MM.1S (cell line): ENCODE data around the gene ARPC2.

Source experiments
- DNase-seq: peaks from one replicate; pipeline ENCODE4 v3.0.0-alpha.2; 2015
- H2AFZ ChIP-seq: fragments of 300-600 bp; sonication (generic); 2 replicates; pipeline ENCODE4 v1.6.0; 2016; ENCODE audit warnings: antibody characterized with exemption, low read length
- H3F3A ChIP-seq: fragments of 300-600 bp; sonication (generic); 2 replicates; pipeline ENCODE4 v1.6.1; 2016; ENCODE audit warnings: mild to moderate bottlenecking, antibody characterized with exemption, low read length, moderate library complexity, mixed read lengths; ENCODE audit not compliant: insufficient read depth
- H3K27ac ChIP-seq: fragments of 300-600 bp; sonication (generic); 2 replicates; pipeline ENCODE4 v1.5.1; 2016; ENCODE audit warnings: mild to moderate bottlenecking, low read length
- H3K27me3 ChIP-seq: fragments of 300-600 bp; sonication (generic); replicated peaks from 2 replicates; pipeline ENCODE4 v1.6.0; 2016; ENCODE audit warnings: low read length; ENCODE audit not compliant: insufficient read depth
- H3K36me3 ChIP-seq: fragments of 300-600 bp; sonication (generic); replicated peaks from 2 replicates; pipeline ENCODE4 v1.6.1; 2016; ENCODE audit warnings: mild to moderate bottlenecking, low read length, mixed read lengths; ENCODE audit not compliant: insufficient read depth
- H3K4me1 ChIP-seq: fragments of 300-600 bp; sonication (generic); 2 replicates; pipeline ENCODE4 v1.6.1; 2016; ENCODE audit warnings: low read length, mixed read lengths
- H3K4me2 ChIP-seq: fragments of 300-600 bp; sonication (generic); 2 replicates; pipeline ENCODE4 v1.6.0; 2016; ENCODE audit warnings: low read depth, low read length
- H3K4me3 ChIP-seq: fragments of 300-600 bp; sonication (generic); 2 replicates; pipeline ENCODE4 v1.5.1; 2016; ENCODE audit warnings: low read length, mixed read lengths
- H3K79me2 ChIP-seq: fragments of 300-600 bp; sonication (generic); 2 replicates; pipeline ENCODE4 v1.6.1; 2016; ENCODE audit warnings: mixed run types, low read length, mixed read lengths
- H3K9ac ChIP-seq: fragments of 300-600 bp; sonication (generic); 2 replicates; pipeline ENCODE4 v1.6.1; 2016; ENCODE audit warnings: low read length, mixed read lengths
- H3K9me2 ChIP-seq: fragments of 300-600 bp; sonication (generic); replicated peaks from 2 replicates; pipeline ENCODE4 v1.6.1; 2016; ENCODE audit warnings: mild to moderate bottlenecking, low read length, mixed read lengths; ENCODE audit not compliant: insufficient read depth
- H3K9me3 ChIP-seq: fragments of 300-600 bp; sonication (generic); replicated peaks from 2 replicates; pipeline ENCODE4 v1.6.1; 2016; ENCODE audit warnings: mild to moderate bottlenecking, low read length, mixed read lengths; ENCODE audit not compliant: insufficient read depth
- H4K20me1 ChIP-seq: fragments of 300-600 bp; sonication (generic); 2 replicates; pipeline ENCODE4 v1.6.1; 2016; ENCODE audit warnings: mild to moderate bottlenecking, low read length, moderate library complexity, mixed read lengths; ENCODE audit not compliant: insufficient read depth
- CTCF ChIP-seq: fragments of 300-600 bp; sonication (generic); IDR thresholded peaks from 2 replicates; pipeline ENCODE4 v1.5.1; 2016; ENCODE audit warnings: antibody characterized with exemption, low read length, mixed read lengths
- EZH2 ChIP-seq: fragments of 300-600 bp; sonication (generic); optimal IDR thresholded peaks from 2 replicates; pipeline ENCODE3; 2017; ENCODE audit warnings: low read depth, mild to moderate bottlenecking, antibody characterized with exemption, low read length, mixed read lengths
- EZH2phosphoT487 ChIP-seq: fragments of 300-600 bp; sonication (generic); IDR thresholded peaks from 2 replicates; pipeline ENCODE4 v1.6.1; 2018; ENCODE audit warnings: antibody characterized with exemption, low read length

The ARPC2 gene

GRCh38 chr2:218252509-218253231 lies 35.7 kb downstream of the ARPC2 start:
- no peaks in the 10 kb centered on the region for H4K20me1 ChIP-seq
- no peaks in the 10 kb centered on the region for H3K9me2 ChIP-seq
- TF ChIP-seq CTCF: no peak
- no peak for TF ChIP-seq EZH2phosphoT487
- TF ChIP-seq EZH2: no peak
- no peak overlapping the region for H2AFZ ChIP-seq
- H3K36me3 ChIP-seq: peaks cover 36% of the 10 kb centered on the region
- H3K4me1 ChIP-seq: peaks cover 11% of the 10 kb centered on the region
- H3F3A ChIP-seq: peaks cover 61% of the 10 kb centered on the region
- H3K4me2 ChIP-seq: no peak overlapping the region
- H3K9ac ChIP-seq: no peak overlapping the region
- H3K27me3 ChIP-seq: no peaks in the 10 kb centered on the region
- H3K4me3 ChIP-seq: no peak overlapping the region
- H3K79me2 ChIP-seq: peaks cover 38% of the 10 kb centered on the region
- no peak overlapping the region for H3K27ac ChIP-seq
- no peak for DNase-seq
- no peaks in the 10 kb centered on the region for H3K9me3 ChIP-seq

DNA sequence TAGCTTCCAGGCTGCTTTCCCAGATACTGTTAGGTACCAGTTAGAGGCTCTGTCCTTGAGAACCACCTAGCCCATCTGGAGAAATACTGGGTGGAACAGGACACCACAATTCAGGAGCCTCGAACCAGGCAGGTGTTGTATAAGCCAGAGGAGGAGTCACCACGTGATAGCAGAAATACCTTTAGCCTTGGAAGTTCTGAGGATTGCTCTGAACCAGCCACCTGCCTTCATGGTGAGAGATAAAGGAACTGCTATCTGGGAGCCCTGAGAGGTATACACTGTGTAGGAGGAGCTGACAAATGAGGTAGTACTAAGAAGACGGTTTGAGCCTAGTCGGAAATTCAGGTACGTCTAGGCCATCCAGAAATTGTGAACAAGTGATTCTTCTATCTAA lies 36.2 kb downstream of the ARPC2 start:
- Histone ChIP-seq H3K36me3 (peaks cover 36% of the 10 kb centered on the region), H3K9me2 (no peaks in the 10 kb centered on the region), H3K27me3 (no peaks in the 10 kb centered on the region), H3K27ac (no peak overlapping the region), H3K4me3 (no peak overlapping the region), H3K4me1 (peaks cover 15% of the 10 kb centered on the region), H3K9ac (no peak overlapping the region), H4K20me1 (no peaks in the 10 kb centered on the region), H2AFZ (no peak overlapping the region), H3F3A (peaks cover 57% of the 10 kb centered on the region), H3K9me3 (no peaks in the 10 kb centered on the region), H3K79me2 (peaks cover 34% of the 10 kb centered on the region), H3K4me2 (no peak overlapping the region)
- TF ChIP-seq CTCF: no peak
- no peak for DNase-seq

DNA sequence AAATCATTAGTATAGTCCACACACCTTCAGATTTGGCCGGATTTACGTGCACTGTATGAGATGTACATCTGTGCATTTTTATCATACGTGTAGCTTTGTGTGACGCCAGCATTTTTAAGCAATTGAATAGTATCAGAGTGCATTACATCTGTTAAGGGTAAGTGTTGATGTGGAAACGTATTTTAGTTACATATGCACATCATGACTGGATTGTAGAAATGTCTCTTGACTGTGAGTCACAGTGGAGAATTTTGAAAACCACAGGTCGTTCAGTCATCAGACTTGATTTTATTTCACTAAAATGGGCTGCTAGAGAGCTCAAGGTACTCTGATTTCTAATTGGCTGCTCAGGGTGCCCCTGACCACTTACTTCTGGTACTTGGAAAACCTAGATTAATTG lies 38.5 kb downstream of the ARPC2 start:
- no peak overlapping the region for H3K4me2 ChIP-seq
- TF ChIP-seq EZH2phosphoT487 (no peak), EZH2 (no peak), CTCF (no peak)
- no peaks in the 10 kb centered on the region for H3K9me2 ChIP-seq
- no peak for DNase-seq
- H3K4me1 ChIP-seq: peaks cover 21% of the 10 kb centered on the region
- peaks cover 16% of the 10 kb centered on the region for H3K79me2 ChIP-seq
- H3F3A ChIP-seq: peaks cover 56% of the 10 kb centered on the region
- no peak overlapping the region for H3K9ac ChIP-seq
- H3K36me3 ChIP-seq: peaks cover 22% of the 10 kb centered on the region
- H3K4me3 ChIP-seq: no peak overlapping the region
- H3K9me3 ChIP-seq: no peaks in the 10 kb centered on the region
- H3K27ac ChIP-seq: no peak overlapping the region
- no peak overlapping the region for H2AFZ ChIP-seq
- no peaks in the 10 kb centered on the region for H4K20me1 ChIP-seq
- no peaks in the 10 kb centered on the region for H3K27me3 ChIP-seq
